GM23338 (cell line): ENCODE measurements around the gene MGRN1. TPM values are rescaled to one million over a fixed set of nuclear protein-coding genes. Genes with fewer than 3 reads are reported as not detected.
A peak's percentile ranks its signal among the peaks of the same experiment; 100 is the strongest.

Experiments
- ATAC-seq: fragments of 200-7000 bp; cut with Tn5 transposase; 3 replicates; pipeline ENCODE4 v1.9.1; 2020
- DNase-seq: peaks from one replicate; pipeline ENCODE4 v3.0.0-alpha.2; 2015; ENCODE audit warnings: low spot score
- H2AFZ ChIP-seq: fragments of 200-600 bp; sonication (generic); 2 replicates; pipeline ENCODE4 v1.8.0; 2016; ENCODE audit warnings: antibody characterized with exemption, mild to moderate bottlenecking, moderate library complexity
- H3F3A ChIP-seq: fragments of 200-600 bp; sonication (generic); replicated peaks from 2 replicates; pipeline ENCODE4 v1.8.0; 2017; ENCODE audit warnings: antibody characterized with exemption, mixed run types, low read depth
- H3K27ac ChIP-seq: fragments of 200-600 bp; sonication (generic); 2 replicates; pipeline ENCODE4 v1.6.1; 2016; ENCODE audit warnings: low read depth
- H3K27me3 ChIP-seq: fragments of 200-600 bp; sonication (generic); 2 replicates; pipeline ENCODE4 v1.8.0; 2016; ENCODE audit warnings: mild to moderate bottlenecking, mixed run types, moderate library complexity; ENCODE audit not compliant: insufficient read depth
- H3K36me3 ChIP-seq: fragments of 200-600 bp; sonication (generic); 2 replicates; pipeline ENCODE4 v1.8.0; 2016; ENCODE audit warnings: mild to moderate bottlenecking; ENCODE audit not compliant: insufficient read depth
- H3K4me1 ChIP-seq: fragments of 200-600 bp; sonication (generic); 2 replicates; pipeline ENCODE4 v1.8.0; 2016; ENCODE audit warnings: mild to moderate bottlenecking, moderate library complexity; ENCODE audit not compliant: insufficient read depth
- H3K4me2 ChIP-seq: fragments of 200-600 bp; sonication (generic); 2 replicates; pipeline ENCODE4 v1.7.1; 2017; ENCODE audit warnings: mixed run types
- H3K4me3 ChIP-seq: fragments of 200-600 bp; sonication (generic); 2 replicates; pipeline ENCODE4 v1.6.1; 2016; ENCODE audit warnings: mixed run types
- H3K79me2 ChIP-seq: fragments of 200-600 bp; sonication (generic); replicated peaks from 2 replicates; pipeline ENCODE4 v1.8.0; 2017; ENCODE audit warnings: mild to moderate bottlenecking; ENCODE audit not compliant: insufficient read depth
- H3K9me2 ChIP-seq: fragments of 200-600 bp; sonication (generic); 2 replicates; pipeline ENCODE4 v1.8.0; 2017; ENCODE audit not compliant: insufficient read depth
- H4K20me1 ChIP-seq: fragments of 200-600 bp; sonication (generic); replicated peaks from 2 replicates; pipeline ENCODE4 v1.8.0; 2017; ENCODE audit warnings: mild to moderate bottlenecking; ENCODE audit not compliant: insufficient read depth
- H3K27ac Mint-ChIP-seq: 2 replicates; pipeline ENCODE4 v1.8.0; 2020; ENCODE audit warnings: inconsistent platforms, mild to moderate bottlenecking, moderate library complexity, mixed read lengths
- H3K27me3 Mint-ChIP-seq: 3 replicates; pipeline ENCODE4 v1.8.0; 2022; ENCODE audit warnings: low read depth, mild to moderate bottlenecking, moderate library complexity, mixed read lengths, inconsistent platforms; ENCODE audit not compliant: insufficient read depth, poor library complexity
- H3K36me3 Mint-ChIP-seq: 3 replicates; pipeline ENCODE4 v1.8.0; 2021; ENCODE audit warnings: low read depth, mild to moderate bottlenecking, inconsistent platforms, moderate library complexity, mixed read lengths
- H3K4me1 Mint-ChIP-seq: 3 replicates; pipeline ENCODE4 v1.8.0; 2020; ENCODE audit warnings: mild to moderate bottlenecking, inconsistent platforms, mixed read lengths
- H3K4me3 Mint-ChIP-seq: 3 replicates; pipeline ENCODE4 v1.8.0; 2021; ENCODE audit warnings: moderate library complexity, mild to moderate bottlenecking, inconsistent platforms, mixed read lengths
- H3K9me3 Mint-ChIP-seq: 3 replicates; pipeline ENCODE4 v1.8.0; 2020; ENCODE audit warnings: moderate library complexity, mild to moderate bottlenecking, inconsistent platforms, mixed read lengths
- CREB1 ChIP-seq: fragments of 250-450 bp; sonication (Bioruptor Pico); IDR thresholded peaks from 2 replicates; pipeline ENCODE4 v1.5.0; 2020; ENCODE audit warnings: low read depth, mild to moderate bottlenecking, moderate library complexity
- CTCF ChIP-seq, 2 experiments: fragments of 200-600 bp in 1 of 2; sonication (generic) in 1 of 2; conservative IDR thresholded peaks; 2 replicates each; pipeline versions ENCODE4 v1.5.1 to v1.6.1; 2016 to 2017; ENCODE audit warnings: antibody characterized with exemption in 2 of 2, low read depth in 2 of 2, mild to moderate bottlenecking in 2 of 2, moderate library complexity in 1 of 2
- ETS1 ChIP-seq: IDR thresholded peaks from 2 replicates; pipeline ENCODE4 v1.6.1; 2016; ENCODE audit warnings: antibody characterized with exemption
- EZH2phosphoT487 ChIP-seq: fragments of 200-600 bp; sonication (generic); IDR thresholded peaks from one replicate; pipeline ENCODE4 v1.8.1; 2018; ENCODE audit warnings: antibody characterized with exemption; ENCODE audit not compliant: unreplicated experiment
- NANOG ChIP-seq: IDR thresholded peaks from 2 replicates; pipeline ENCODE4 v1.6.1; 2016; ENCODE audit warnings: antibody characterized with exemption, borderline replicate concordance
- POLR2AphosphoS5 ChIP-seq: IDR thresholded peaks from 2 replicates; pipeline ENCODE4 v1.6.1; 2016; ENCODE audit warnings: antibody characterized with exemption, low read depth
- REST ChIP-seq: IDR thresholded peaks from one replicate; pipeline ENCODE4 v1.6.1; 2018; ENCODE audit warnings: antibody characterized with exemption; ENCODE audit not compliant: unreplicated experiment
- STAT1 ChIP-seq: IDR thresholded peaks from one replicate; pipeline ENCODE4 v1.6.1; 2016; ENCODE audit warnings: antibody characterized with exemption; ENCODE audit not compliant: unreplicated experiment
- ZNF114 ChIP-seq: fragments of 250-450 bp; sonication (Bioruptor Pico); IDR thresholded peaks from 2 replicates; pipeline ENCODE4 v1.5.0; 2020; ENCODE audit warnings: mild to moderate bottlenecking, moderate library complexity
- ZNF331 ChIP-seq: fragments of 250-450 bp; sonication (Bioruptor Pico); IDR thresholded peaks from 2 replicates; pipeline ENCODE4 v1.5.0; 2020; ENCODE audit warnings: low read depth, mild to moderate bottlenecking, moderate library complexity
- polyA plus RNA-seq: library from polyadenylated mRNA; unstranded; fragments of >200 nt; fragmentation: Nextera tagmentation; extraction: Ambion mirVana; gene quantifications from 2 replicates; pipeline ENCODE4 v1.2.1, GENCODE V29; 2016
- total RNA-seq: library from RNA; depleted of rRNA; stranded (reverse); fragments of >200 nt; shearing (Covaris generic); gene quantifications from 2 replicates; pipeline ENCODE4 v1.2.3, GENCODE V29; 2014

The MGRN1 gene
- total and polyA plus RNA-seq, 2 experiments from 2014 or later, result 13.1 to 71.8 TPM

GRCh38 chr16:4734730-4735535 is 110.3 kb downstream of the MGRN1 start:
- peak overlapping the region; percentile 100 for H2AFZ ChIP-seq
- DNase-seq, result peak; percentile 93
- peak overlapping the region; percentile 98 for H3K4me3 ChIP-seq
- H3F3A ChIP-seq, result peaks cover 21% of the 10 kb centered on the region
- peaks cover 10% of the 10 kb centered on the region; the same call in 1 of the 2 replicates for H3K4me1 ChIP-seq
- H3K27ac ChIP-seq, result peak overlapping the region; percentile 95
- Mint-ChIP-seq H3K9me3 (no peaks in the 10 kb centered on the region), H3K27ac (peak overlapping the region; percentile 98), H3K4me3 (peak overlapping the region; percentile 92), H3K4me1 (peaks cover 8% of the 10 kb centered on the region; the same call in 2 of the 3 replicates), H3K27me3 (peaks cover 18% of the 10 kb centered on the region), H3K36me3 (peaks cover 9% of the 10 kb centered on the region)
- peak; percentile 74 for ATAC-seq
- H4K20me1 ChIP-seq, result peaks cover 3% of the 10 kb centered on the region
- peak overlapping the region; percentile 100 for H3K4me2 ChIP-seq
- TF ChIP-seq POLR2AphosphoS5, result peak; percentile 70
- no peak for TF ChIP-seq ZNF331 (CRISPR knock-in tag)
- no peak for TF ChIP-seq ETS1
- no peak for TF ChIP-seq REST
- H3K9me2 ChIP-seq, result no peaks in the 10 kb centered on the region
- H3K36me3 ChIP-seq, result no peaks in the 10 kb centered on the region; the same call in 1 of the 2 replicates
- H3K27me3 ChIP-seq, result no peaks in the 10 kb centered on the region
- H3K79me2 ChIP-seq, result peaks cover 39% of the 10 kb centered on the region

GRCh38 chr16:4736546-4736945 is 111.9 kb downstream of the MGRN1 start:
- no peak overlapping the region for H3K4me3 Mint-ChIP-seq
- H3K36me3 Mint-ChIP-seq, result no peaks in the 10 kb centered on the region
- Histone ChIP-seq H3K27me3 (no peaks in the 10 kb centered on the region), H3K36me3 (no peaks in the 10 kb centered on the region), H3K9me2 (no peaks in the 10 kb centered on the region), H3K4me3 (no peak overlapping the region), H3K4me1 (peaks cover 10% of the 10 kb centered on the region; the same call in 1 of the 2 replicates), H3F3A (peaks cover 18% of the 10 kb centered on the region), H3K27ac (no peak overlapping the region), H4K20me1 (peaks cover 3% of the 10 kb centered on the region; the same call in 1 of the 2 replicates), H3K4me2 (no peak overlapping the region), H2AFZ (no peak overlapping the region), H3K79me2 (peaks cover 23% of the 10 kb centered on the region)
- no peak overlapping the region for H3K27ac Mint-ChIP-seq
- DNase-seq (no peak), ATAC-seq (no peak)
- peaks cover 18% of the 10 kb centered on the region for H3K27me3 Mint-ChIP-seq
- H3K4me1 Mint-ChIP-seq, result peaks cover 8% of the 10 kb centered on the region; the same call in 2 of the 3 replicates
- TF ChIP-seq CREB1 (CRISPR knock-in tag) (no peak), ETS1 (no peak), CTCF (conservative IDR thresholded peaks at IDR 0.05; ENCODE audit: low read depth in 2 of 2) (no peak), POLR2AphosphoS5 (no peak), STAT1 (no peak), NANOG (no peak), ZNF114 (no peak), EZH2phosphoT487 (no peak)
- no peaks in the 10 kb centered on the region for H3K9me3 Mint-ChIP-seq
